Ishikawa (cell line): Measurements from ENCODE around the gene NOVA1.

Experiments used
- CEBPB ChIP-seq: IDR thresholded peaks from 2 replicates; pipeline ENCODE4 v1.6.1; 2012
- CREB1 ChIP-seq: IDR thresholded peaks from 2 replicates; pipeline ENCODE4 v1.6.1; 2012; ENCODE audit warnings: low read depth
- EGR1 ChIP-seq: IDR thresholded peaks from 2 replicates; pipeline ENCODE4 v1.6.1; 2012
- EP300 ChIP-seq: IDR thresholded peaks from 2 replicates; pipeline ENCODE4 v1.6.1; 2012; ENCODE audit warnings: borderline replicate concordance
- FOXM1 ChIP-seq: IDR thresholded peaks from 2 replicates; pipeline ENCODE4 v1.6.1; 2012; ENCODE audit warnings: low read depth, borderline replicate concordance
- NFIC ChIP-seq: IDR thresholded peaks from 2 replicates; pipeline ENCODE4 v1.6.1; 2012
- RAD21 ChIP-seq: IDR thresholded peaks from 2 replicates; pipeline ENCODE4 v1.6.1; 2012; ENCODE audit warnings: low read depth
- TAF1 ChIP-seq: IDR thresholded peaks from 2 replicates; pipeline ENCODE4 v1.6.1; 2012; ENCODE audit warnings: low read depth, mild to moderate bottlenecking
- TCF12 ChIP-seq: IDR thresholded peaks from 2 replicates; pipeline ENCODE4 v1.6.1; 2012; ENCODE audit warnings: low read depth
- TEAD4 ChIP-seq: IDR thresholded peaks from 2 replicates; pipeline ENCODE4 v1.6.1; 2012
- YY1 ChIP-seq: IDR thresholded peaks from 2 replicates; pipeline ENCODE4 v1.6.1; 2012; ENCODE audit warnings: low read depth
- ZBTB7A ChIP-seq: IDR thresholded peaks from 2 replicates; pipeline ENCODE4 v1.6.1; 2012; ENCODE audit warnings: low read depth
- TF ChIP-seq, protein P1 (sequence below): IDR thresholded peaks from 2 replicates; pipeline ENCODE4 v1.6.1; 2012; ENCODE audit warnings: low read depth, mild to moderate bottlenecking
- TF ChIP-seq, protein P2 (sequence below): IDR thresholded peaks from 2 replicates; pipeline ENCODE4 v1.6.1; 2012
- TF ChIP-seq, protein P3 (sequence below): IDR thresholded peaks from 2 replicates; pipeline ENCODE4 v1.6.1; 2012

Gene NOVA1

DNA sequence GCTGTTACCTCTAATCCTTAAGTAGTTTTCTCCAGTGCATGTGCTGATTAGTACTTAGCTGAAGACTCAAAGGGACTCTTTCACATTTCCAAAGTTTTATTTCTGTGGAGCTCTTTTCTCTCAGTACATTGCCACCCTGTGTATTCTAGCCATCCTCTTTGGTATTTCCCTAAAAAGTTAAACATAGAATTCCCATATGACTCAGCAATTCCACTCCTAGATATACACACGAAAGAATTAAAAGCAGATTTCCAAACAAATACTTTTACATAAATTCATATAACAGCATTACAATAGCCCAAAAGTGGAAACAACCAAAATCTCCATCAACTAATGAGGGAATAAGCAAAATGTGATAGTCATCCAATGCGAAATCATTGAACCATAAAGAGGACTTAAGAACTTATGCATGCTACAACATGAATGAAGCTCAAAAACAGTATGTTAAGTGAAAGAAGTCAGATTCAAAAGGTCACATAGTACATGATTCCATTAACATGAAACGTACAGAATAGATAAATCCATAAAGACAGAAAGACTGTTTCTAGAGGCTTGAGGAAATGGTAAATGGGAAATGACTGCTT is 9.0 kb upstream of the NOVA1 start:
- TF ChIP-seq EGR1, result no peak
- TF ChIP-seq, protein P1, sequence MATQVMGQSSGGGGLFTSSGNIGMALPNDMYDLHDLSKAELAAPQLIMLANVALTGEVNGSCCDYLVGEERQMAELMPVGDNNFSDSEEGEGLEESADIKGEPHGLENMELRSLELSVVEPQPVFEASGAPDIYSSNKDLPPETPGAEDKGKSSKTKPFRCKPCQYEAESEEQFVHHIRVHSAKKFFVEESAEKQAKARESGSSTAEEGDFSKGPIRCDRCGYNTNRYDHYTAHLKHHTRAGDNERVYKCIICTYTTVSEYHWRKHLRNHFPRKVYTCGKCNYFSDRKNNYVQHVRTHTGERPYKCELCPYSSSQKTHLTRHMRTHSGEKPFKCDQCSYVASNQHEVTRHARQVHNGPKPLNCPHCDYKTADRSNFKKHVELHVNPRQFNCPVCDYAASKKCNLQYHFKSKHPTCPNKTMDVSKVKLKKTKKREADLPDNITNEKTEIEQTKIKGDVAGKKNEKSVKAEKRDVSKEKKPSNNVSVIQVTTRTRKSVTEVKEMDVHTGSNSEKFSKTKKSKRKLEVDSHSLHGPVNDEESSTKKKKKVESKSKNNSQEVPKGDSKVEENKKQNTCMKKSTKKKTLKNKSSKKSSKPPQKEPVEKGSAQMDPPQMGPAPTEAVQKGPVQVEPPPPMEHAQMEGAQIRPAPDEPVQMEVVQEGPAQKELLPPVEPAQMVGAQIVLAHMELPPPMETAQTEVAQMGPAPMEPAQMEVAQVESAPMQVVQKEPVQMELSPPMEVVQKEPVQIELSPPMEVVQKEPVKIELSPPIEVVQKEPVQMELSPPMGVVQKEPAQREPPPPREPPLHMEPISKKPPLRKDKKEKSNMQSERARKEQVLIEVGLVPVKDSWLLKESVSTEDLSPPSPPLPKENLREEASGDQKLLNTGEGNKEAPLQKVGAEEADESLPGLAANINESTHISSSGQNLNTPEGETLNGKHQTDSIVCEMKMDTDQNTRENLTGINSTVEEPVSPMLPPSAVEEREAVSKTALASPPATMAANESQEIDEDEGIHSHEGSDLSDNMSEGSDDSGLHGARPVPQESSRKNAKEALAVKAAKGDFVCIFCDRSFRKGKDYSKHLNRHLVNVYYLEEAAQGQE, result no peak
- TF ChIP-seq, protein P2, sequence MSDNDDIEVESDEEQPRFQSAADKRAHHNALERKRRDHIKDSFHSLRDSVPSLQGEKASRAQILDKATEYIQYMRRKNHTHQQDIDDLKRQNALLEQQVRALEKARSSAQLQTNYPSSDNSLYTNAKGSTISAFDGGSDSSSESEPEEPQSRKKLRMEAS, result no peak
- TF ChIP-seq, protein P3, sequence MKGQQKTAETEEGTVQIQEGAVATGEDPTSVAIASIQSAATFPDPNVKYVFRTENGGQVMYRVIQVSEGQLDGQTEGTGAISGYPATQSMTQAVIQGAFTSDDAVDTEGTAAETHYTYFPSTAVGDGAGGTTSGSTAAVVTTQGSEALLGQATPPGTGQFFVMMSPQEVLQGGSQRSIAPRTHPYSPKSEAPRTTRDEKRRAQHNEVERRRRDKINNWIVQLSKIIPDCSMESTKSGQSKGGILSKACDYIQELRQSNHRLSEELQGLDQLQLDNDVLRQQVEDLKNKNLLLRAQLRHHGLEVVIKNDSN, result no peak
- TF ChIP-seq FOXM1, result no peak
- TF ChIP-seq TAF1, result no peak
- no peak for TF ChIP-seq RAD21
- no peak for TF ChIP-seq TEAD4
- TF ChIP-seq CREB1, result no peak
- TF ChIP-seq CEBPB, result no peak
- TF ChIP-seq EP300, result no peak
- TF ChIP-seq ZBTB7A, result no peak
- no peak for TF ChIP-seq YY1
- TF ChIP-seq NFIC, result no peak
- no peak for TF ChIP-seq TCF12

DNA sequence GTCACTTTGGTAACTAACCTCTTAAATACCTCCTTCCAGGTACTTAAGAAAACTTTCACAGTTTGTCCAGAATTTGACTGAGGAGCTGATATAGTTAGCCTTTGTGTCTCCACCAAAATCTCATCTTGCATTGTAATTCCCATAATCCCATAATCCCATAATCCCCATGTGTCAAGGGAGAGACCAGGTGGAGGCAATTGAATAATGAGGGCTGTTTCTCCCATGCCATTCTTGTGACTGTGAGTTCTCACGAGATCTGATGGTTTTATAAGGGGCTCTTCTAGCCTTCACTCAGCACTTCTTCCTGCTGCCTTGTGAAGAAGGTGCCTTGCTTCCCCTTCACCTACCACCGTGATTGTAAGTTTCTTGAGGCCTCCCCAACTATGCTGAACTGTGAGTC is 7.8 kb upstream of the NOVA1 start:
- no peak for TF ChIP-seq NFIC
- TF ChIP-seq, protein P1, result no peak
- no peak for TF ChIP-seq FOXM1
- TF ChIP-seq TAF1, result no peak
- TF ChIP-seq, protein P3, result no peak
- TF ChIP-seq EP300, result no peak
- TF ChIP-seq ZBTB7A, result no peak
- no peak for TF ChIP-seq RAD21
- TF ChIP-seq EGR1, result no peak
- TF ChIP-seq CEBPB, result no peak
- no peak for TF ChIP-seq YY1
- no peak for TF ChIP-seq TEAD4
- no peak for TF ChIP-seq TCF12

DNA sequence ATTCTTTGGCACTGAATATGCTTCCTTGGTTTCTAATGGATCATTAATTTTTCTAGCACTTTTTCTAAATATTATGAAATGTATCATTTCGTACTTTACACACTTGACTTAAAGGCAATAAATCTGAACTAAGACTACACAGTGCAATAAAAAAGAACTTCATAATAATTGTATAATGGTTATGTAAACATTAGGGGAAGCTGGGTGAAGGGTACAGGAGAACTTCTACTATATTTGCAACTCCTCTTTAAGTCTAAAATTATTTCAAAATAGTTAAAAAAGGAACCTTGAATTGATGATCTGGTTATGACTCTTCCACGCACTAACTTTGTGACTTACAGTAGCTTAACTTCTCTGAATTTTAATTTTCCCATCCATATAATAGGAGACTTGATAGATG is 5.1 kb upstream of the NOVA1 start:
- no peak for TF ChIP-seq TEAD4
- TF ChIP-seq RAD21, result no peak
- TF ChIP-seq, protein P2, result no peak

DNA sequence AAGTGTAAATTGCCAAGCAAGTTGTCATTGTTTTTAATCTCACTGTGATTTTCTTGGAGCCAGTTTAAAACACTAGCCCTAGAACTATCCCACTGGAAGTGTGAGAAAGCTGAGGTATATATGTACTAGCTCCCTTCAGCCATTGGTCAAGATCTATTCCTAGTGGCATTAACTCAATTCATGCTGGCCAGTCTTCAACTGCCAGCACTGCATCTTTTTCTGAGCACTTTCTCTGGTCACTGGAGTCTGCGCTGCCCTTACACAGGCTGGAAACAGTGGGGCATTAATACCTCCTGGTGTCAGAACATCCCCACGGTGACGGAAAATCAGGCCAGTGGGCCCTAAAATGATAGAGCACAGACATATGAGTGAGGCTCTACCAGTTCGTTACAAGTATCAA is 4.0 kb upstream of the NOVA1 start:
- TF ChIP-seq RAD21 (no peak), YY1 (no peak), EGR1 (no peak), TAF1 (no peak), FOXM1 (no peak), EP300 (no peak), NFIC (no peak), CEBPB (no peak), CREB1 (no peak), TEAD4 (no peak), ZBTB7A (no peak), TCF12 (no peak)
- TF ChIP-seq, protein P3, result no peak
- TF ChIP-seq, protein P1, result no peak

DNA sequence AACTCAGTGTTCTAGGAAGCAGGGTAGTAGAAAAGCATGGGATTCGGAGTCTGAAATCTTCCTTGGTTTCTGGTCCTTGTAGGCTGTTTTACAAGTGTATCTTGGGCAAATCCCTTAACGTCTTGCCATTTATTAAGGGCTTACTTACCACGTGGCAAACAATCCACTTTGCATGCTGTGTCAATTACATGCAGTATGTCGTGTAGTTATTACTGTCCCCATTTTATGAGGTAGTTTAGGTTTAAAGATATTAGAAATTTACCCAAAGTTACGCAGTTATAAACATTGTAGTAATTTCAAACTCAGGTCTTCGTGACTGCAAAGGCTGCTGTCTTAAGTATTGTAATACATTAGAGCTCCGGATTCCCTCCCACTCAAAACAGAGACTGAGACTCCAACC is 1.5 kb upstream of the NOVA1 start:
- TF ChIP-seq, protein P2, result no peak
- TF ChIP-seq EP300 (no peak), TEAD4 (no peak), EGR1 (no peak), TAF1 (no peak), YY1 (no peak), NFIC (no peak), RAD21 (no peak), TCF12 (no peak), ZBTB7A (no peak), CREB1 (no peak), FOXM1 (no peak), CEBPB (no peak)
- TF ChIP-seq, protein P1, result no peak
- TF ChIP-seq, protein P3, result no peak
